ENCODE measurements around the gene RABAC1. TPM values are rescaled to one million over a fixed set of nuclear protein-coding genes. Genes with fewer than 3 reads are reported as not detected.

The RABAC1 gene
- total and polyA plus RNA-seq, 9 of the 15 experiments (the other 6 are each of a cell fraction or from before 2014, with no cell fraction given): 2.4 to 28.1 (median 9.3) TPM

GRCh38 chr19:41926763-41927496, 32.2 kb downstream of the RABAC1 start:
- Histone ChIP-seq H3K79me2 (ENCODE audit: control insufficient read depth, insufficient read depth, low read length) (peaks cover 8% of the 10 kb centered on the region; the same call in 2 of the 3 replicates), H3K9me3 (replicated peaks; ENCODE audit: control insufficient read depth, insufficient read depth, low read depth, low read length) (no peaks in the 10 kb centered on the region), H3K27me3 (ENCODE audit: control insufficient read depth in 2 of 2, insufficient read depth in 2 of 2, low read length in 2 of 2) (no peaks in the 10 kb centered on the region; a peak in 2 of 5 replicates), H2AFZ (ENCODE audit: low read depth, low read length) (no peak overlapping the region), H3K36me3 (ENCODE audit: control insufficient read depth, insufficient read depth, low read length) (no peaks in the 10 kb centered on the region), H3K27ac (ENCODE audit: extremely low read depth, low read depth, low read length) (no peak overlapping the region), H3K9ac (ENCODE audit: insufficient read depth in 1 of 2, low read depth in 2 of 2, low read length in 2 of 2) (no peak overlapping the region), H3K4me1 (replicated peaks in 1 of 2; ENCODE audit: control insufficient read depth in 2 of 2, insufficient read depth in 2 of 2, low read length in 2 of 2) (peaks cover 30 to 50% of the 10 kb centered on the region in 2 experiments), H3K4me3 (no peak overlapping the region; the same call in 1 of the 2 replicates), H4K20me1 (replicated peaks; ENCODE audit: control insufficient read depth, insufficient read depth, low read length) (no peaks in the 10 kb centered on the region), H3K4me2 (ENCODE audit: insufficient read depth, low read length) (no peak overlapping the region), H3K9me1 (ENCODE audit: control insufficient read depth, insufficient read depth, low read length) (no peaks in the 10 kb centered on the region)
- in situ Hi-C loops (cut with MboI) (no loop called here), intact Hi-C loops (cut with micrococcal nuclease) (no loop called here)
- WGBS (ENCODE audit: insufficient coverage, low coverage, missing lambda C conversion rate): 20% methylated on average over 15 of the region's 16 CpGs
- peak; percentile 67 for FAIRE-seq
- CTCF ChIA-PET (ENCODE audit: low intra/inter-chr PET ratio): no interaction called here
- POLR2A ChIA-PET: interaction anchor here (1.0 kb wide), 1 partner anchor 53 kb away, joined by 4 read pairs; no protein-coding TSS in a partner anchor
- no peak for DNase-seq (ENCODE audit: extremely low read depth in 1 of 4, low spot score in 3 of 4)
- BruUV-seq (replicated peaks): no TSS peak
- no peak for ATAC-seq
- TF ChIP-seq FOXK2 (conservative IDR thresholded peaks at IDR 0.05 in 1 of 2, IDR thresholded peaks at IDR 0.05 in 1 of 2; ENCODE audit: low read depth in 2 of 2) (no peak), ZBTB2 (IDR thresholded peaks at IDR 0.05) (peak; percentile 79), ZNF311 (CRISPR knock-in tag; IDR thresholded peaks at IDR 0.05) (no peak), ZNF518B (CRISPR knock-in tag; IDR thresholded peaks at IDR 0.05) (no peak), ZKSCAN3 (CRISPR knock-in tag; IDR thresholded peaks at IDR 0.05) (no peak), THRB (CRISPR knock-in tag; conservative IDR thresholded peaks at IDR 0.05) (0 out of 2 replicates have a peak, but pooled peaks have one; percentile 68), CSDE1 (IDR thresholded peaks at IDR 0.05) (0 out of 4 replicates have a peak, but pooled peaks of 1 of the 2 experiments have one; percentile 20), DNMT1 (IDR thresholded peaks at IDR 0.05) (no peak), TOE1 (IDR thresholded peaks at IDR 0.05; ENCODE audit: borderline replicate concordance) (0 out of 2 replicates have a peak, but pooled peaks have one; percentile 19), TOE1 (CRISPR knock-in tag; IDR thresholded peaks at IDR 0.05; ENCODE audit: borderline replicate concordance, low read depth) (no peak), MECOM (CRISPR knock-in tag; IDR thresholded peaks at IDR 0.05) (no peak), ZNF655 (CRISPR knock-in tag; IDR thresholded peaks at IDR 0.05) (no peak), ARHGAP35 (IDR thresholded peaks at IDR 0.05; ENCODE audit: partially characterized antibody) (peak; percentile 58)
- TF ChIP-seq, protein P1, sequence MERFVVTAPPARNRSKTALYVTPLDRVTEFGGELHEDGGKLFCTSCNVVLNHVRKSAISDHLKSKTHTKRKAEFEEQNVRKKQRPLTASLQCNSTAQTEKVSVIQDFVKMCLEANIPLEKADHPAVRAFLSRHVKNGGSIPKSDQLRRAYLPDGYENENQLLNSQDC (CRISPR knock-in tag; IDR thresholded peaks at IDR 0.05): no peak
